GM21717 (cell line): ENCODE results near the gene POLR2A.
"Not testable (repeated sequence)": the region's sequence is repeated elsewhere in the genome, so short reads cannot be mapped to it uniquely, and the experiment has no call there.

ENCODE experiments used
- ATAC-seq: cut with Tn5 transposase; IDR thresholded peaks from one replicate; pipeline ENCODE4 v1.9.1; 2021; ENCODE audit warnings: mild to moderate bottlenecking, moderate library complexity; ENCODE audit not compliant: unreplicated experiment

POLR2A gene

GRCh38 chr17:7478276-7479212 lies 5.6 kb upstream of the POLR2A start:
- no peak for ATAC-seq

DNA sequence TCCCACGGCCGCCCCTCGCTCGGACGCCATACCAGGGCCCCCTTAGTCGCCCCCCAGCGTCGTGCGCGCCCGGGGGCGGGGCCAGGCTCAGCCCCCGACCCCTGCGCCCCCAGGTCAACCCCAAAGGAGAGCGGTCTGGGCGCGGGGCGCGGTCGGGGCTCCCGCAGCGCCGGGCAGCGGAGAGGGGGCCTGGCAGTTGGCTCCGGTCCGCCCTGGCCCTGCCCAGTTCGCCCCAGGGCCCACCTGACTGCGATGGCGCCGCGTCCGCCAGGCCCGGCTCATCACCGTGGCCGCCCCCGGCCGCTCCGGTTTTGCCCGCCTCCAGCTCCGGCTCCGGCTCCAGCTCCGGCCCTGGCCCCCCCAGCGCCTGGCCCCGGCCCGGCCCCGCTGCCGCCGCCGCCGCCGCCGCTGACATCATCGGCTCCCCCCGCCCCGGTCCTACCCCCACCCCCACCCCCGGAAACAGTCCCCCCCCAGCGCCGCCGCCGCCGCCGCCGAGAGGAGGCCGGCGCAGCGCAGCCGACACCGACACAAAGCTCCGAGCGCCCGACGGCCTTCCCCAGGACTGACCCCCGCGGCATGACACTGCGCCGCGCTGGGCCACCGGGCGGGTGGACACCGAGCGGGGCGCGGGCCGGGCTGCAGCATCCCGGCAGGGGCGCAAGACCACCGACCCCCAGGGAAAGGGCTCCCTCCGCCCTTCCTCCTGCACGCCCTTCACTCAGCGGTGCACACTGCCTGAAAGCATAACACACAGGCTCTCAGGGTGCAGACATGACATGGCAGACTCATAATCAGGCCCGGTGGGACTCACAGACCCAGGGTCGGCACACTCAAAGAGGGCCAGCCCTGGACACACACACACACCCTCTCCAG lies 4.7 kb upstream of the POLR2A start, which contains the start of gene ZBTB4:
Gene ZBTB4 (minus strand): TSS at position 419 of the 876 bp plus-strand sequence. CDS start 12,830 bp downstream, outside the sequence.
- no peak for ATAC-seq

DNA sequence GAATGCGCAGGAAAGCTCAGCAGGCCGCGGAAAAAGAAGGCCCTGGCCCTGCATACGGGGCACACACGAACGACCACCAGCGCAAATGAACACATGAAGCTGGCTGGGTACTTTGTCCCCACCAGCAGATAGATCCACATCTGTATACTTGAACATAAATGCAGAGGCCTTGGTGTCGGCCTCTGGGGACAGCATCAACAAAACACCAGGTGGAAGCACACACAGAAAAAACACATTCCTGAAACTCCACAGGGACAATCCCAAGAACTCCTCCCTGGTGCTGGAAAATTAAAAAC lies 4.1 kb upstream of the POLR2A start:
- no peak for ATAC-seq

- not testable (repeated sequence) for ATAC-seq
These were observed 2.9 kb upstream of the POLR2A start, which contains the start of gene SLC35G6 for GRCh38 chr17:7481275-7481674. Gene SLC35G6, plus strand, starts transcription at chr17:7481446. Its CDS starts 71 bp downstream, at chr17:7481517.

- ATAC-seq: not testable (repeated sequence)
These were observed 2.1 kb upstream of the POLR2A start for GRCh38 chr17:7481842-7482741.

GRCh38 chr17:7482742-7483088 lies 1.5 kb upstream of the POLR2A start:
- ATAC-seq: not testable (repeated sequence)

DNA sequence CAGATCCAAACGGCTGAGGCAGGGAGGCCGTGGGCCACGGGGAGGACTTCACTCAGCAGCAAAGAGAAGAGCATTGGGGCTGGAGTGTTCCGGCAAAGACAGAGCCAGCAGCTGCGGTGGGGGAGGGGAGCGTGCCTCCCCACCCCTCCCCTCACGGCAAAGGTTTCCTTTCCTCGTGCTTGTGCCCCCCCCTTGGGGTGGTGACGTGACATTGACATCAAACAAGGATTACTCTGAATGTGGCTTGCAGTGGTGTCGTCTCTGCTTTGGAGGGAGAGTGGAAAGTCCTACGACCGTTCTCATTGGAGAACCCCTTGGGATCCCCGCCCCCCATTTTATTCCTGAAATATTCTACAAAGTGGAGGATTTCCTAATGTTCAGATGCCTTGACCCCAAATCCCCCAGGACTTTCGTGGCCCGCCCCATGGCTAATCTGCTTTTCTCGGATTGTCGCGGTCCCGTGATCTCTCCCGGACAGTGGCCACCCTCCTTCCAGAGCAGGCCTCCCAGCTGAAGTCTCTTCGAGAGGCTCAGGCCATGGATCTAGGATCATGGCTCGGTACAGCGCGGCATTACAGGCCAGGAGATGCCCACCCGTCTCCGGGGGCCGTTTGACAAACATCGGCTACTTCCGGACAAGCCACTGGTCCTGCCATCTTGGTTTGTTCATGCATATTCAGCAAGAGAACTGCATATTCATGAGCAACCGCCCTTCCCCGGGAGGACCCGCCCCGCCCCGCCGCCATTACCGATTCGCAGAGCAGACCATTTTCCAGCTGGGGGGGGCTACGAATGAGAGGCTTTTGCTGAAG lies 705 bp upstream of the POLR2A start:
- peak; percentile 35 for ATAC-seq

GRCh38 chr17:7484919-7485377 lies 782 bp downstream of the POLR2A start:
- no peak for ATAC-seq

- no peak for ATAC-seq
These were observed 2.0 kb downstream of the POLR2A start for GRCh38 chr17:7486181-7486580.

- no peak for ATAC-seq
These were observed 6.0 kb downstream of the POLR2A start for GRCh38 chr17:7490144-7490543.

- ATAC-seq: no peak
These were observed 7.4 kb downstream of the POLR2A start for GRCh38 chr17:7491583-7491982.

- ATAC-seq: no peak
These were observed 9.8 kb downstream of the POLR2A start for GRCh38 chr17:7493941-7494340.

DNA sequence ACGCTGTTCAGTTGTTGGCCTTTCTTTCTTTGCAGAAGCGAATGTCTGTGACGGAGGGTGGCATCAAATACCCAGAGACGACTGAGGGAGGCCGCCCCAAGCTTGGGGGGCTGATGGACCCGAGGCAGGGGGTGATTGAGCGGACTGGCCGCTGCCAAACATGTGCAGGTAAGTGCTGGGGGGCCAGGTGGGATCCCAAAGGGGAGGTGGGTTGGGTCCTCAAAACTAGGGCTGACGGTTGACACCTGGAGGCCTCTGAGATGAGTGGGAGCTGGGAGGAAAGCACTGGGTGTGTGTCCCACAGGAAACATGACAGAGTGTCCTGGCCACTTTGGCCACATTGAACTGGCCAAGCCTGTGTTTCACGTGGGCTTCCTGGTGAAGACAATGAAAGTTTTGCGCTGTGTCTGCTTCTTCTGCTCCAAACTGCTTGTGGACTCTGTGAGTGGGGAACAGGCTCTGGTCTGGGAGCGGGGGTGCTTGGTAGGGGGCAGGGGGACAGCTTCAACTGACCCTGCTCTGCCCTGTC lies 11.8 kb downstream of the POLR2A start:
- ATAC-seq: no peak

GRCh38 chr17:7496470-7497183 lies 12.5 kb downstream of the POLR2A start:
- ATAC-seq: no peak

DNA sequence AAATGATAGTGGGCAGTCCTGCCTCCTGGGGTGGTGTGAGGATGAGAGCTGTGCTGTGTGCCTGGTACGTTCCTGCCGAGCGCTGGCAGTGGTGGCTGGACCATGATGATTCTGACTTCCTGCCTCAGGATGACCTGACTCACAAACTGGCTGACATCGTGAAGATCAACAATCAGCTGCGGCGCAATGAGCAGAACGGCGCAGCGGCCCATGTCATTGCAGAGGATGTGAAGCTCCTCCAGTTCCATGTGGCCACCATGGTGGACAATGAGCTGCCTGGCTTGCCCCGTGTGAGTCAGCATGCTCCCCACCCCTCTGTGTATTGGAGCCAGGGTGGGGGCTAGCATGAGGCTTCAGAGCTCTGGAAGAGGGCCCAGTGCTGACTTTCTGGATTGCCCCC lies 13.1 kb downstream of the POLR2A start:
- no peak for ATAC-seq

- no peak for ATAC-seq
These were observed 13.5 kb downstream of the POLR2A start for GRCh38 chr17:7497636-7498035.

- ATAC-seq: no peak
These were observed 15.0 kb downstream of the POLR2A start for GRCh38 chr17:7499161-7499560.

GRCh38 chr17:7501729-7502128 lies 17.6 kb downstream of the POLR2A start:
- no peak for ATAC-seq
